ENCODE results near the gene STUB1.
A peak's percentile ranks its signal among the peaks of the same experiment; 100 is the strongest.

The STUB1 gene

DNA sequence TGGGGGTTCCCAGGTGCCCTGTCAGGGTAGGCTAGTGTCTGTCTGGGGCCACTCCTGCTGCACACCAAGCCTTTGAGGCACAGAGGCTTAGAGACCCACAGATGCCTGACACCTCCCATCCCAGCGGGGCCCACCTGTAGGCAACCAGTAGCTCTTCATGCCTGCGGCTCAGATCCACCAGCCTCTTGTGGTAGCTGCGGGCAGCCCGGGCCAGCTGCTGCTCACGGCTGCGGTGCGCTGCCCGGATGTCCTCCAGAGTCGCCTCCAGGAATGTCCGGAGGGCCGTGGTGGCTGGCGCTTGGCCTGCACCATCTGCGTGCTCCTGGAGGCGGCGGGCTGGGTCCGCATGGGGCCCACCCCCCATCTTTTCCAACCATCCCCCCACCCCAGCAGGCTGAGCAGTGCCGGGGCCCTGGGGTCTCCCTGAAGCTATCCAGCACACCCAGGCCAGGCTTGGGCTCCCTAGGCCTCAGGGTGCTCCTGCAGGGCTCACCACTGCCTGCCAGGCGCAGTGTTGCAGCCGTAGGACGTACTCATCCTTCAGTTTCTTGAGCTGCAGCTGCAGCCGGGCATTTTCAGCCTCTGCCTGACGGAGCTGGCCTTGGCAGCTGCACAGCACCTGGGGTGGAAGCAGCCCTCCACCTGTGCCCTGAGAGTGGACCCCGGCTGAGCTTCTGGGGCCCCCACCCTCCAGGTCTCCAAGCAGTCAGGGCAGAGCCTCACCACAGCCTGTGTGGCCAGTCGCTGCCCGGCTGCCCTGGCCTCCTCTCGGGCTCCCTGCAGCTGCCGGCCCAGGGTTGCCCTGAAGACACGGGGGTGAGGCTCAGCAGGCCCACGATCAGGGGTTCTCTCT, 44.2 kb downstream of the STUB1 start:
- DNase-seq (ENCODE audit: low read depth in 2 of 2): no peak

DNA sequence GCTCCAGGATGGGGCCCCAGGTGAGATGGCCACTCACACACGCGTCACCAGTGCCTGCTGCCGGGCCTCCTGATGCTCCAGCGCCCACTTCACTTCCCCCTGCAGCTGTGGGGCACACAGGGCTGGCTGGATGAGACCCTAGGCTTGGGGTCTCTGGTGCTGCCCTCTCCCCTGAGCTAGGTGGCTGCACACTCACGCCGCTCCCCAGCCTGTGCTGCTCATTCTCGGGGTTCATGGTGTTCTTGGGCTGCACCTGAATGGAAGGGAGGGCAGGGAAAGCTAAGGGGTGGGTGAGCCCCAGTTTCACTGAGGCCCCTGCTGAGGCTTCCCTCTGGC, 44.8 kb downstream of the STUB1 start:
- no peak for DNase-seq (ENCODE audit: low read depth in 2 of 2)

DNA sequence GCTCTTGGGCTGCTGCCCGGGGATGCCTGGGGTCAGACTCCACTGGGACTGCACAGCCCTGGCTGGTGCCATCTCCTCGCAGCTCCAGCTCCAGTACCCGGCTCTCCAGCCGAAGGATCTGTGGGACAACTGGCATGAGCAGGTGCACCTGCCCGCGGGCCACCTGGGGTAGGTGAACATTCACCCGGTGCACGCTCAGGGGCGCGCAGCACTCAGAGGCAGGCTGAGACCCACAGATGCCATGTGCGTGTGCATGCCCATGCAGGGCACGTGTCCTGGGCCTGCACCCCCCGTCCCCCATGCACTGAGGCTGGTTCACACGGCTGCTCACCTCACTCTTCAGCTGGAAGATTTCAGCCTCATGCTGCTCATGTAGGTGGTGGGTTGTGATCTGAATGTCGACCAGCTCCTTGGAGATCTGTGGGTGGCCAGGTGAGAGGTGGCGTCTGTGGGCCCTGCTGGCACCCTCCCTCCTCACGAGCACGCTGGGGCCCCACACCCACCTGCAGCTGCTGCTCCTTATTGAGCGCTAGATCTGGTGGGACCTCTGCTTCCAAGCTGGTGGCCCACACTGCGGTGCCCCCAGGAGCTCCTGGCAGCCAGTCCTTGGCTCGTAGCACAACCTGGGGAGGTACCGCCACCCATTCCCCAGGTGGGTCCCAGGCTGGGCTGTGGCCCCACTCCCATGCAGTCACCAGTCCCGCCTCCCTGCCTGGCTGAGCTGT, 45.4 kb downstream of the STUB1 start:
- DNase-seq (ENCODE audit: low read depth in 2 of 2): no peak

DNA sequence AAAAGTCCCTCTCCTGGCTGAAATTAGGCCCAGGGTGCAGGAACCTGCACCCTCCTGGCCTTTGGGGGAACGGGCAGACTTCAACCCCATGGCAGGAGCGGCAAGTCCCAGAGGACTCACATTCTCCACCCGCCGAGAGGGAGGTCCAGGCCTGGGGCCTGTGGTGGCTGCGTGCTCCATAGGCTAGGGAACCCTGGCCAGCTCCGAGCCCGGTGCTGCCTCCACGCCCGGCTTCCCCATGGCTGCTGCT, 45.9 kb downstream of the STUB1 start:
- DNase-seq (ENCODE audit: low read depth in 2 of 2): no peak

DNA sequence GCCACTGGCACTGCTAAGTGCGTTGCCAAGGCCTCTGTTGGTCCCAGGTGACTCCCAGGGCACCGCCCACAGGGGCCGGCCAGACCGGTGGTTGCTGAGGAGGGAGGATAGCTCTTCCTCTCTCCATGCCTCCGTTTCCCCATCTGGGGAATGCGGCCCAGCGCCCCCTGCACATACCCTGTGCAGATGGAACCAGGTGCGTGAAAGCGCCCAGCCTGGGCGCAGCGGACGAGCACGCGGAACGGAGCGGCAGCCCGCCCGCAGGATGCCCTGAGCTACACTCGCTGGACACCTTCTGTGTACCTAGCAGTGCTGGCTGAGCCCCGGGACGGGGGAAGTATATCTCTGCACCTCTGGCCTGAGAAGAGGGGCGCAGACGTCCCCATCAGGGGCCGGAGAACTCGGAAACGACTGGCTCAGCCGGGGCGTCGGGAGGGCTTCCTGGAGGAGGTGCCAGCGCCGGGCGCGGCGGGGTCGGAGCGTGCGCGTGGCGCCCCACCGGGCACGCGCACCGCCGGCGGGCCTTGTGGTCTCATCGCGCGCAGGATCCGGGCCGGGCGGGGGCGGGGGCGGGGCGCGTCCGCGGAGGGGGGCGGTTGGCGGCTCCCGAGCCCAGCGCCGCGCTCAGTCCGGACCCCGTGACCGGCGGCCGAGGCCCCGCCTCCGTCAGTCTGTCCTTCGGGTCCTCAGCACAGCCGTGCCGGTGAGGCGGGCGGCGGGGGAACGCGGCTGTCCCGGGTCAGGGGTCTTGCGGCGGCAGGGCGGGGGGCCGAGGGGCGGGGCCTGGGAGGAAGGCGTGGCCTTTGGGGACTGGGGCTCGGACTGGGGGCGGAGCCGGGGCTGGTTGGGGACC, 46.5 kb downstream of the STUB1 start, which contains the start of the genes CCDC78 and HAGHL:
CCDC78 (minus strand) TSS at position 6 of the 853 bp plus-strand sequence. CDS start 76 bp downstream, outside the sequence.
HAGHL (plus strand) TSS at position 669 of the 853 bp plus-strand sequence. CDS start 404 bp downstream, outside the sequence.
- peak in 1 of 2 donors; percentile 61 for DNase-seq (ENCODE audit: low read depth in 2 of 2)

DNA sequence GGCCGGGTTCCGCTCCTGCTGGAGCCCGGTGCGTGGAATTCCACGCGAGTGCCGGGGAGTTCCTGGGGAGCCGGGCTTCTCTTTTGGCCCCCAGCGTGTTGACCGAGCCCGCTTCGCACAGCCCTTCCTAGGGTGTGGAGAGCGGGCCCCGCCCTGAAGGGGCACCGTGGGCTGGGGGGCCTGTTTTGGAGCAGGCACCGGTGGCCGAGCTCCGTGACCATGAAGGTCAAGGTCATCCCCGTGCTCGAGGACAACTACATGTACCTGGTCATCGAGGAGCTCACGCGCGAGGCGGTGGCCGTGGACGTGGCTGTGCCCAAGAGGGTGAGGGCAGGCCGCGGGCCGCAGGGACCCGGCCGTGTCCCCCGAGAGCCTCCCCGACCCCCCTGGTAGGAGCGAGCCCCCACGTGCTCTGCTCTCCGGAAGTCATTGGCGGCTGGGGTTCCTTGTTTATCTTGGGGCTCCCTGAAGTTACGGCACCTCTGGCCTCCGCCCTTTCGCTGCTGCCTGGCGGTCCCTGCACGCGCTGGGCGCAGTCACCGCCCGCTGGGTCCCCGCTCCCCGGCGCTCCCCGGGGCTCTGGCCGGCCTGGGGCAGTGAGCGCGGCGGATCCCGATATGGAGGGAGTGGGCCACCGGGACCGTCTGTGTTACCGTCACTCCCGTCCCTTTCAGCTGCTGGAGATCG, 47.2 kb downstream of the STUB1 start:
- no peak for DNase-seq (ENCODE audit: low read depth in 2 of 2)

DNA sequence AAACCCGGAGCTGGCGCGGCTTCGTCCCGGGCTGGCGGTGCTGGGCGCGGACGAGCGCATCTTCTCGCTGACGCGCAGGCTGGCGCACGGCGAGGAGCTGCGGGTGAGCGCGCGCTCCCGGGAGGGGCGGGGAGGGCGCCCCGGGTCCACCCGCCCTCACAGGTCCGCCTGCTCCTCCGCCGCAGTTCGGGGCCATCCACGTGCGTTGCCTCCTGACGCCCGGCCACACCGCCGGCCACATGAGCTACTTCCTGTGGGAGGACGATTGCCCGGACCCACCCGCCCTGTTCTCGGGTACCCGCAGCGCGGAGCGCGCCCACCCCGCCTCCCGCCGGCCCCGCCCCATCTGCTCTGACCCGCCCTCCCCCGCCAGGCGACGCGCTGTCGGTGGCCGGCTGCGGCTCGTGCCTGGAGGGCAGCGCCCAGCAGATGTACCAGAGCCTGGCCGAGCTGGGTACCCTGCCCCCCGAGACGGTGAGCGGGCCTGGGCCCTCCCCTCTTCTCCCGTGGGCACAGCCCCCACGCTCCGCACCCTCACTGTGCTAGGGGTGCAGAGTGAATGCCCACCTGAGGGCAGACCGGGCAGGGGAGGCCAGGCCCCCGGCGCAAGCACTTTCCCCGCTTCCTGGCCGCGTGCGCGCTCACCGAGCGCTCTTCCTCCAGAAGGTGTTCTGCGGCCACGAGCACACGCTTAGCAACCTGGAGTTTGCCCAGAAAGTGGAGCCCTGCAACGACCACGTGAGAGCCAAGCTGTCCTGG, 48.1 kb downstream of the STUB1 start:
- DNase-seq (ENCODE audit: low read depth in 2 of 2): peak in 1 of 2 donors; percentile 51

DNA sequence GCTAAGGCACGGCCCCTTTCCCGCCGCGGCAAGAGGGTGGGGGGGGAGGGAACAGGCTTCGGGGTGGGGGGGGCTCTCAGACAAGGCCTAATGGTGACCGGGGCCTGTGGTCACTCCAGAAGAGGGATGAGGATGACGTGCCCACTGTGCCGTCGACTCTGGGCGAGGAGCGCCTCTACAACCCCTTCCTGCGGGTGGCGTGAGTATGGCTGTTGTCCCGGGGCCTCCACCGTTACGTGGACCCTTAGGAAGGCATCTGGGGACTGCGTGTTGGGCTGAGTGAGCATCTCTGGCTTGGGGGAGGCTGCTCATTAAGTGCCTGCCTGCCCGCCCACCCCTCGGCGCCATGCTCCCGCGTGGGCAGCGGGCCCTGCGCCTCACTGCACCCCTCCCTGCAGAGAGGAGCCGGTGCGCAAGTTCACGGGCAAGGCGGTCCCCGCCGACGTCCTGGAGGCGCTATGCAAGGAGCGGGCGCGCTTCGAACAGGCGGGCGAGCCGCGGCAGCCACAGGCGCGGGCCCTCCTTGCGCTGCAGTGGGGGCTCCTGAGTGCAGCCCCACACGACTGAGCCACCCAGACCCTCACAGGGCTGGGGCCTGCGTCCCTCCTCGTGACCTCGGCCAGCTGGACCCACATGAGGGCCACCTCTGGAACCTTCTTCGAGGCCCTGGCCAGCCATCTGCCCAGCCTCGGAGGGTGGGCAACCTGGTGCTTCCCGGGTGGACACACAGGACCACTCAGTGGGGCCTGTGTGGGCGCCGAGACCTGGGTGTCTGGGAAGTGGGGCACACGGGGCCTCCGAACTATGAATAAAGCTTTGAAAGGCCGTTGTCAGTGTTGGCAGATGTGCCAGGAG, 48.9 kb downstream of the STUB1 start:
- no peak for DNase-seq (ENCODE audit: low read depth in 2 of 2)

- no peak for DNase-seq (ENCODE audit: low read depth in 2 of 2)
These were observed 49.8 kb downstream of the STUB1 start for GRCh38 chr16:729768-730665.

DNA sequence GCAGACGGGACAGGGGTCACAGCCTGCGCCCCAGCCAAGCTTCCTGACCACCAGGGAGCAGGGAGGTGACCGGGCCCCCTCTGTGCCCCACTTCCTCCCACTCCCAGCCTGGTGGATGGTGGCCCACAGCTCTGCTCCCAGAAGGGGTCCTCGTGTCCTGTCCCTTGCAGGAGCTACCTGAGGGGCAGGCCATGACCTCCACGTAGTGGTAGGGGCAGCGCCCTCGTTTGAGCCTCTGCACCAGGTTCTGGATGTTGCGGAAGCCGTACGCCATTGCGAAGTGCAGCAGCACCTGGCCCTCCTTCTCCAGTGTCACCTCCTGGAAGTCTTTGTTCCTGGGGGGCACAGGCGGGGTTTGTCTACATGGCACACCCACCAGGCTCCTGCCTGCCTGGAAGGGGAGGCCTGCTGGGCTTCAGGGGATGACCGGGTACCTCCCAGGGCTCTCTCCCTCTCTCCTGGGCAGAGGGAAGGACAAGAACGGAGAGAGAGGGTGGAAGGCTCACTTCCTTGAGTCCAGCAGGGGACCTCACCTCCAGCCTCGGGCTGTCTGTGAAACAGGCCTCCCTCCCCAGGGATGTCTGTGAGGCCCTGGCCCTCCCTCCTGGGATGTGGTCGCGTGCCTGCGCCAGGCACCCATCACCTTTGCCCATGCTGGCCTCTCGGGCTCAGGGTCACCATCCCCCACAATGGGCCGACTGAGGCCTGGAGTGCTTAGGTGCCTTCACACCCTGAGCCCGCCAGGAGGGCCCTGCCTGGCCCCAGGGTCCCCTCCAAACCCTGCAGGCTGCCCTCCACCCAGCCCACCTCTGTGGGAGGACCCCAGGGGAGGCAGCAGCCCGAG, 50.7 kb downstream of the STUB1 start:
- DNase-seq (ENCODE audit: low read depth in 2 of 2): no peak

DNA sequence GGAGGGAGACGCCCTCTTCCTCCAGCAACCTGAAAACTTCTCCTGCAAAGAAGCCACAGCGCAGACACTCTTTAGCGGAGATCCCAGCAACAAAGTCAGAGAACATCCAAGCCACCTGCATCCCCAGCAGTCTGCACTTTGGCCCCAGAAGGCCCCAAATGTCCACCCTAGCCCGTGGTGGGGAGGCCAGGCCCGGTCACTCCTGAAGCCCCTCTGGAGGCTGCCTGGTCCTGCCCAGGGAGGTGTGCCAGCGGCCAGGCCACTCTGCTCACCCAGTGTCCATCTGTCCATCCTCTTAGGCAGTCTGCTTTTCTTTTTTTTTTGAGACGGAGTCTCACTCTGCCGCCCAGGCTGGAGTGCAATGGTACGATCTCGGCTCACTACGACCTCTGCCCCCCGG, 52.1 kb downstream of the STUB1 start:
- no peak for DNase-seq (ENCODE audit: low read depth in 2 of 2)

All from stimulated activated CD4-positive, alpha-beta T cell treated with anti-CD3 and anti-CD28 coated beads, Interleukin-1b, Interleukin-23, amount 100 ng/mL, for 4 hours (primary cell).